COLO829 (cell line): ENCODE measurements around the gene FAF1.

Source experiments
- DNase-seq: peaks from one replicate; pipeline ENCODE4 v3.0.0; 2012; ENCODE audit warnings: low spot score

Gene FAF1

DNA sequence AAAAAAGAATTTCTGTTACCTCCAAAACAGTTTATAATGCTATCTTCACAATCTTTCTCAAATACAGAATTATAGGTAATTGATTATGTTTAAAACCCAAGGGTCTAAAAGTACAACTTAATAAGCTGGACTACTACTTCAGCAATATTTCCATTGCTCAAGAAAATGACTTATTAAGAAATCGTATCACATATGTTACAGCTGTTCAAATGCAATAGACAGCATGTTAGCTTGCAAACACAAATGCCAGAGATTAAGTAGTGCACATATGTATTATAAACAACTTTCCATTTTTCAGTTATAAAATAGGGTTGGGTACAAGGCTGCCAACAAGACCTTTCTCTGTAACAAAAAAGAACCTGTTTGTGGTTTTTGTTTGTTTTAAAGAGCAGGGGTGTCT, 325.8 kb downstream of the FAF1 start:
- DNase-seq = no peak

DNA sequence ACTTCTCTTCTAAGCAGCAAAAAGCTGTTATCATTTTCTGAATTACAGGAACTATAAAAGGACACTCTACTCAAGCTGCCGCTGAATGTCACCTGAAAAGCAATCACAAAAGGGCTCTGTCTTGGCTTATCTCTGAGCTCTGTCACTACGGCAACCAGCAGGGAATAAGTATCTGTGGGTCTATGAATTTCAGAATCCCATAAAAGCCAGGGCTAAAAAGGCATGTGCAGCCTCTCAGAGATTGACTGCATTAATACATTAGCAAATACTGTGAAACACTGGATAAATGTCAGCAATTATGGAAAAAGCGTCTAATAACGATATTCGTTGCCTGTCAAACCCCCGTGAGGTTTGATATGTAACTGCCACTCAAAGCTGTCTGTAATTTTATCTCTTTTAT, 326.6 kb downstream of the FAF1 start:
- DNase-seq = no peak

DNA sequence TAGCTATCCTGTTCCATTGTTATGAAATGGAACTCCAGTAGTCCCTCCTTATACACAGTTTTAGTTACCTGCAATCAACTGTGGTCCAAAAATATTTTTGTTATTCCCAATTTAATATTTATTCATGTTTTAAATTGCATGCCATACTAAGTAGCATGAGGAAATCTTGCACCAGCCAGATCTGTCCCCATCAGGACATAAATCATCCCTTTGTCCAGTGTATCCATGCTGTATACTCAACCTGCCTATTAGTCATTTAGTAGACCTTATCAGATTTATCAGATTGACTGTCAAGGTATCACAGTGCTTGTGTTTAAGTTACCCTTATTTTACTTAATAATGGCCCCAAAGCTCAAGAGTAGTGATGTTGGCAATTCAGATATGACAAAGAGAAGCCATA, 328.9 kb downstream of the FAF1 start:
- DNase-seq = no peak

DNA sequence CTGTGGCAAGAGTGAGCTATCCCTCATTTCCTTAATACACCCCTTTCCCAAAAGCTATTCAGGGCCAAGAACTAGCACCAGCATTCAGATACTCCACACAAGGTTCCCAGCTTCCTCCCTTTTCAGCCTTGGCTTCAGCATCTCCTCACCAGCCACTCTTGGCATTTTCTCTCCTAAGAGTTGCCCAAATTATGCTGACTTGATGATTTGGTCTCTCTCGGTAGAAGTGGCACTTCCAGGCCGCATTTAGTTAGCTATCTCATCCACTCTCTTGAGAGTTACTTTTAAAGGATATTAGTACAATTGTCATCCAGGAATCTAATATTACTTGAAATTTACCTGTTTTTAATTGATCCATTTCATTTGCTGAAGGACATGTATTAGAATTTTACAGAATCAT, 337.8 kb downstream of the FAF1 start:
- DNase-seq = no peak

DNA sequence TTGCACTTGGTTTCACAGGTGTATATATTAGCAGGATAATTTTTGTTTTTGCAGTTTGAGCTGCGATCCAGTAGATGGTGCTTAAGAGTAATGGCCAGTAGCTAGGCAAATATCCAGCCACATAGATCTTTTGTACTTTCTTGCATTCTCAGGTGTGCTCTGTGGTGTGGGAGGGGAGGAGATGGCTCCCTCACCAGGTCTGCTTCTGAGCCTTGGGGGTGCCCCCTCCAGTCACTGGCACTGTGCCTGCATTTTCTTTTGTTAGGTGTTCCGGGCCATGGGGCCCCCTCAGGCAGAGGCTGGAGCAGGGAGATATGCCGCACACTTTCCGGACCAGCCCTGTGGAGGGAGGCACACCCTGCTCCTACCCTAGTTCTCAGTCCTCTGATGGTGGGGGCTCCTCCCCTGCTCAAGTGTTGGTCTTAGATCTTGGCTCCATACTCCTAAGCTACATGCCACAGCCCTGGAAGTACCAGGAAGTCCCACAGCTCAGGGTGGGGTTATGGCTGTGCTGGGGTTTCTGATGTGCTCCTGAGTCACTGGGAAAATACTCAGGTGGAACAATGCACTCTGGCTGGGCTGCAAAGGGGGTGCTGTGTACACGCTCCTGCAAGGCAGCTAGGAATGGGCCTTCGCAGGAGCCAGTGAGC, 339.3 kb downstream of the FAF1 start:
- DNase-seq = no peak

DNA sequence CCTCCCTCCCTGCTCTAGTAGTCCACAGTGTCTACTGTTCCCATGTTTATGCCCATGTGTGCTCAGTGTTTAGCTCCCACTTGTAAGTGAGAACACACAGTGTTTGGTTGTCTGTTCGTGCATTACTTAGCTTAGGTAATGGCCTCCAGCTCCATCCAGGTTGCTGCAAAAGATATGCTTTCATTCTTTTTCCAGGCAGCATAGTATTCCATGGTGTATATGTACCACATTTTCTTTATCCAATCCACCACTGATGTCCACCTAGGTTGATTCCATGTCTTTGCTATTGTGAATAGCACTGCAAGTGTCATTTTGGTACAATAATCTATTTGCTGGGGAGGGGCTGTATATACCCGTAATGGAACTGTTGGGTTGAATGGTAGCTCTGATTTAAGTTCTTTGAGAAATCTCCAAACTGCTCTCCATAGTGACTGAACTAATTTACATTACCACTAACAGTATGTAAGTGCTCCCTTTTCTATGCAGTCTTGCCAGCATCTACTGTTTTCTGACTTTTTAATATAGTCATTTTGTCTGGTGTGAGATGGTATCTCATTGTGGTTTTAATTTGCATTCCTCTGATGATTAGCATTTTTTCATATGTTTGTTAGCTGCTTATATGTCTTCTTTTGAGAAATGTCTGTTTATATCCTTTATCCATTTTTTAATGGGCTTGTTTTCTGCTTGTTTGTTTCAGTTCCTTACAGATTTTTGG, 344.9 kb downstream of the FAF1 start:
- DNase-seq = no peak

DNA sequence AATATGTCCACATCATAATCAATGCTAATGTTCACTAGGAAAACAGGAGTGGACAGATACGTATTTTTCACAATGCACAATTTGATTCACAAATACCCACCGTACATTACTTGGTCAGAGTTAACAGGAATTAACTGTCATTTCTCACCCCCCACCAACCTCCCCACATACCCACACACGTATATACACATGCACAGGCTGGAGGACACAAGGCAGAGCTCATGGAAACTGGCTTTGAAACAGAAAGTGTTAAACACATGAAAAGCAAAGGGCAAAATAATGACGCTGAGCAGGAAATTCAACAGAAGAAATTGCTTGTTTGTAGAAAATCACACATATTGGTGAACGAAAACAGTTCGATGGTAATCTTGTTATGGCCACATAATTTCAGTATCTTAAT, 348.4 kb downstream of the FAF1 start:
- no peak for DNase-seq

DNA sequence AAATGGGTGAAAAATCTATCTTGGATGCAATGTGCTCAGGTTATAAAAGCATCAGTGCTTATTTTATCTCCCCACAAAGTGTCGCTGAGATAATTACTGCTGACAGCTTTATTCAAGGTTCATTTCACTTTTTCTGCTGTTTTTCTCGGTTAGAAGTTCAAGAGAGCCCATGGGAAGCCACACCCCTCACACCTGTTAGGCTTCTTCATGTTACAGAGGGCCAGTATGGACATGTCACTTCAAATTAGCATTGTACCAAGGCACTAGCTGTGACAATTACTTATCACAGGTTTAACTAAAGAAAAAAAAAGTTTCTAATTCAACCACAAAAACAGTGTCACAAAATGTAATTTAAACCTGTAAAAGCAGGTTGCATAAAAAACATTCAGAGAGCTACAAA, 349.5 kb downstream of the FAF1 start:
- no peak for DNase-seq

DNA sequence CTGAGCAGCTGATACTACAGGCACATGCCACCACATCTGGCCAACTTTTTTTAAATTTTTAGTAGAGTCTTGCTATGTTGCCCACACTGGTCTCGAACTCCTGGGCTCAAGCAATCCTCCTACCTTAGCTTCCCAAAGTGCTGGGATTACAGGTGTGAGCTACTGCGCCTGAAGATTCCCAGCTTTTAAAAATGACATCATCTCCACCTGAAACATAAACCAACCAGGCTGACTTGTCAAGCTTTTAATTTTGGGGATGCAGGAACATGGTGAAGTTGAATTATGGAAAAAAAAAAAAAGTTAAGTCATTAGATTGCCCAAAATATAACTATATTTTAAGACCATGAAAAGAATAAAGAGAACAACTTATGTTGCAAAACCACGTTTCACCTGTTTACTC, 350.6 kb downstream of the FAF1 start:
- DNase-seq = no peak

DNA sequence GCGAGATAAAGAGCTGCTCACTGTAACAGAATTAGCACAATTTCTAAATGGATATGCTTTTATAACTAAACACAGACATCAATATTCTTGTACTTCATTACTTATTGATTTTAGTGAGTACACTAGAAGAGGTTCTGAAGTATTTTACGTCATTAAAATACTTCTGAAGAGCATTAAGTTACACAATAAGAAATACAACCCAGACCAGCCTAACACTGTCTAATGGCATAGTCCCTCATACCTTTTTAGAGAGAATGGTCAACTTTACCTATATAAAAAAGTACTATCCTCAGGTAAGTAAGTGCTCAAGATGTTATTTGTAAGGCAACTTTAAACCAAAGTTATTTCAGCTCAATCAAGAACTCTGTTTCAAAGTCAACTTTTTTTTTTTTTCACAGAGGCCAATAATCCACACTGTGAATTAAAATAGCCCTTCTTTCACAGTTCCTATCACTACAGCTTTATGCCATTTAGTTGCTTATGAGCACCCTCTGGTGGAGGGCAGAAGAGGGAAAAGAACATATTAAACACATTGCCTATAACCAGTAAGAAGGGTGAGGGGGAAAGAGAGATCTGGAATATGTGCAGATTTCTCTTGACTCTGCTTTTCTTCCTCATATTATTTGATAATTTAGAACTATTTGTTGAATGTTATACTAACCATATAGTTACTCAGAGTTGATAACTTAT, 354.7 kb downstream of the FAF1 start:
- peak; percentile 20 for DNase-seq

DNA sequence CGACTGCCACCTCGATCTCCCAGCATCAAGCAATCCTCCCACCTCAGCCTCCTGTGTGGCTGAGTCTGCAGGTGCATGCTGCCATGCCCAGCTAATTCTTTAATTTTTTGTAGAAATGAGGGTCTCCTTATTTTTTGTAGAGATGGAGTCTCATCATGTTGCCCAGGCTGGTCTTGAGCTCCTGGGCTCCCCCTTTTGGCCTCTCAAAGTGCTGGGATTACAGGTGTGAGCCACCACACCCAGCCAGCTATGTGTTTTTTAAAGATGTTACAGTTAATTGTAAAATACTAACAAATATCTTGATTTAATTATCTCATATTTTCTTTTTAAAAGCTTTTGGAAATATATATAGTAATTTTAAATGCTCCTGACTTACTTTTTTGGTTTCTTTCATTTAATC, 355.5 kb downstream of the FAF1 start:
- DNase-seq = no peak

DNA sequence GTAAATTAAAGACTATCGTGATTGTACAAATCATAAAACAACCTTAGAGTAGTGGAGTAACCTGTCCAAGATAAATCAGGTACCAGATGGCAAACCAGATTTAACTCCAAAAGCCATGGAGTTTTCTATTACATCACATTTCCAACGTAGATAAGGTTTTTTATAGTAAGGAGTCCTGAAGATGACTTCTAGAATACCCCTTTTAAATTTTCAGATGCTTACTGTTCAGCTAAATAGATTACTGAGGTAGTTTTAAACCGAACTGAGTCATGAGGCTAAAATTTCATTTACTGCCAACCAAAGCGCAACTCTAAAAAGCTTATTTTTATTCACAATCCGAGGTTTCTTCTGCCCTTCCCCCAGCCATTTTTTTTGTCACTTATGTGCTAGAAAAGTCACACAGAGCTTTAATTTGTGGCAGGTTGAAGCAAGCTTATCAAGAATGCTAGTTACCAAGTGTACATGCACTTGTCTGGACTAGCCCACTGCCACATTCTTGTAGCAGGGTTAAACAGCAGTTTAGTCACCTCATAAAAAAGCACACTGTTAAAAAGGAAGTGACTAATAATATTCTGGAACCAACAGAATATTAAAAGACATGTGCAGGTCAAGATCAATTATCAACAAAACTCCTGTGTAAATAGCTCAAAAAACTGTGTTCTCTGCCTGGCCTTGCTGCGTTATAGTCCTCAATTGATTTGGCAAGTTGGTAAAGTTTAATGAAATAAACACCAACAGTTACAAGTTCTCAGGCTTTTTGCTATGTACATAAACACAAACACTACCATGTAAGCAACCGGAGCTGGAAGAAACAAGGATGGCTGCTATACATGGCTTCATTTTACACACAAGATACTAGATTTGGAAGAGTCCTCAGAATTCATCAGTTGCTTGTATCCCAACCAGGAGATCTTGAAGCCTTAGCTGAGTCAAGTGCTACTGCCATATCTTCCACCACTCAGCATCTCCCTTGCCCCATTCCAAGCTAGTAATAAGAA, 356.5 kb downstream of the FAF1 start:
- DNase-seq = peak; percentile 30

DNA sequence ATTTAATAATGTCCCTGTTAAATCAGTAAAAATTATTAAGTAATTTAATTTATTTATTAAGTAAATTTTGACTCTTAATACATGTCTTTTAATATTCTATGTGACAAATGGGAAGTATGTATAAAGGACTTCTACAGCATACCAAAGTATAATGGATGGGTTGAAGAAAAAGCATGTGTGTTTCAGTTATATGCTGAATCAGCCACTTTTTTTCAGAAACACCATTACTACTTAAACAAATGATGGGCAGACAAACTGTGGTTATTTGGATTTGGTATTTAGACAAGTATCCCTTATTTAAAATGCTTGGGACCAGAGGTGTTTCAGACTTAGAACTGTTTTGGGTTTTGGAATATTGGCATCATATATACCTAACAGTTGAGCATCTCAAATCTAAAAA, 360.5 kb downstream of the FAF1 start:
- DNase-seq = no peak

DNA sequence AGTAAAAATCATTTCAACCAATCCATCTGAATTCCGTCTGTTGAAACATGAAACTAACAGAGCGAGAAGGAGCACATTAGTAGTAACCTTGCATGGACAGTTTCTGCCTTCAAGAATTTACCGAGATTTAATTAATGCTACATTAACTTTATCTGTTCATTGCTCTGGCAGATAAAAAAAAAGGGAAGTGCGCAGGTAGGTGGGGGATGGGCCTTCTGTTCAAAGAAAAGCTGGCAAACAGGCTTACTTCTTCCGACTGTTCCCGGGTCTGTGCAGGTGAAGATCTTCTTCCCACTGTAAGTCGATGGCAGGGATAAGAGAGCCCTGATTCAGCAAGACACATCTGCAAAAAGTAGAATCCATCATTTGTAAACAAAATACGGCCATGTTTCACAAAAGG, 364.2 kb downstream of the FAF1 start:
- DNase-seq = no peak

DNA sequence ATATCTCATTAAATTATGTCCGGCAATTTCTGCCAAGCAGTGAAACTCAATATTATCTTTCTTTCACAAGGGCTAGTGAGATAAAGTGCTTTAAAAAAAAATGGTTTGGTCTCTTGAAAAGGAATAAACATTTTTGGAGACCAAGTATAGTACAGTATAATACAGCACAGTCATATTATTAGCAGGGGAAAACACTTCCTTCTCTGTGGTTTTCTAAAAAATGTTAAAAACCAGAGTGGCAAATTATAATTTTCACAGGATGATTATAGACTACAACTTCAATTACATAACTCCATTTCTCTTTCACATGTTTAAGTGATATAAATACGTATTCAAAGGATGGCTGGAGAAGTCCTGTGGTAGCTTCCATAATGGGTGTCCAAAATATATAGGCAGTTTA, 366.6 kb downstream of the FAF1 start:
- no peak for DNase-seq

DNA sequence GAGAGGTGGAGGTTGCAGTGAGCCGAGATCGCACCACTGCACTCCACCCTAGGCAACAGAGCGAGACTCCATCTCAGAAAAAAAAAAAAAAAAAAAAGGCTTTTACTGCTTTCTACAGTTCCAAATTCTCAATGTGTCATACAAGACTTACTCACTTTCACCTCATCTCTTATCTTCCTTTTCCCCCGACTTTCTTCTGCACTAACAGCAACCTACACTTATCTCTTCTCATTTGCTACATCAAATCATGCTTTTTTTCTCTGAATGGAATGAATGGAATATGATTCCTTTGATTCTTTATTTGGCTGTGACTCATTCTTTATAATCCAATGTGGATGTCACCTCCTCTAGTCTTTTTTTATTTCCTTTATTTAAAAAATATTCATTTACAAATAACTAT, 368.5 kb downstream of the FAF1 start:
- peak; percentile 2 for DNase-seq

DNA sequence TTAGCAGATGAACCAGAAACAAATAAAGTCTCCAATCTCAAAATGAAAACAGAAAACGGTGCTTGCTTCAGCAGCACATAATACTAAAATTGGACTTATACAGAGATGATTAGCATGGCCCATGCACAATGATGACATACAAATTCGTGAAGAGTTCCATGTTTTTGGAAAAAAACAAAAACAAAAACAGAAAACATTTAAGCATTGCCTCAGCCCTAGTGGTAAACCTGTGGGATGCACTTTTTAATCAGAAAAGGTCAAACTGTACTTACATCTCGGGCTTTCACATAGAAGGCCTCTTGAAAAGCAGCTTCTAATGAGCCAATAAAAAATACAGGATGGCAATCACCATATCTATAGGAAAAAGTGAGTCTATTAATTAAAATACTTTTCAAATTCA, 377.7 kb downstream of the FAF1 start:
- DNase-seq = no peak

DNA sequence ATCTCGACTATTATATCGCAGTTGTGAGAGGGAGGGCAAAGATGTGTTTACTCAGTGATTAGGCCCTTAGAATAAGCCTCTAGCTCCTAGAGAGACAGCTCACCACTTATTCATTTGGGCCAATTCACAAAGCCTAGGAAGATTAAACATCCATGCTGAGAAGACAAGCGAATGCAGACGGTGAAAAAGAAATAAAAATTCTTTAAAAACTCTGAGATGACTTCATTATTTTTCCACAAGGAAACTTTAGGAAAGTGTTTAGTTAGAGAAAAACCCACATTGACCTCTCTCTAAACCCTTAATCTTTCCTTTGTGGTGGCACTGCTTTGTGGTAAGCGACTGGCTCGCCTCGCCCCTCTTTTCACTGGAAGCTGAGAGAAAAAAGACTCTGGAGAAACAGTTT, 390.0 kb downstream of the FAF1 start:
- DNase-seq = no peak

DNA sequence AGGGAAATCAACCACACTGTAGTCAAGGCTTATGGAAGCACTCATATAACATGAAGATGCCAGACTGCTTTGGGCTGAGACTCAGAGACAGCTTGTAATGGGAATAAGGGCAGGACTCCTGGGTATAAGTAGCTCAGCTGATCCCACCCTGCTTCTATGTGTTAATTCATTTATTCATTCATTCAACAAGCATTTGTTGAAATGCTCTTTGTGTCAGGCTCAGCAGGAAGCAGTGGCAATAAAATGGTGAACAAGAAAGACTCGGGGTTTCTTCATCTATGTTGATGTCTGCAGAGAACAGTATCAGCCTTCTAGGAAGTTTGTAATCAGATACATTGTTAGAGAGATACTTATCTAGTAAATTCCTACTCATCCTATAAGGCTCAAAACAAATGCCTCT, 391.3 kb downstream of the FAF1 start:
- peak; percentile 35 for DNase-seq

DNA sequence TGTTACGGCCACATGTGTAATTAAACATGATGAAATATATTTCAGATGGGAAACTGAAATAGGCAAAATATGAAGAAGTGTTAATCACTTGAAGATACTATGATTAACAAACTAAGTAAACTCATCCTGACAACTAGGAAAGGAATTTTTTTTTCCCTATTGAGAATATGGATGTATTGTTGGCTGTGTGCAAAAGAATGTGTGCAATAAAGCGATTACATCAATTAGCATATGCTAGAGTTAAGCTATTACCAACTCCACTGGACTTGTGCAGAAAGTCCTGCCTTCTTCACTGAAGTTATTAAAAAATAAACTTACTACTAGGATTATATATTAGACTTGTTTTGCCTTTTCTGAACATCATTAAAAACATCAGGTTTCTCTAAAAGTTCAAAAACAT, 393.7 kb downstream of the FAF1 start:
- DNase-seq = no peak

DNA sequence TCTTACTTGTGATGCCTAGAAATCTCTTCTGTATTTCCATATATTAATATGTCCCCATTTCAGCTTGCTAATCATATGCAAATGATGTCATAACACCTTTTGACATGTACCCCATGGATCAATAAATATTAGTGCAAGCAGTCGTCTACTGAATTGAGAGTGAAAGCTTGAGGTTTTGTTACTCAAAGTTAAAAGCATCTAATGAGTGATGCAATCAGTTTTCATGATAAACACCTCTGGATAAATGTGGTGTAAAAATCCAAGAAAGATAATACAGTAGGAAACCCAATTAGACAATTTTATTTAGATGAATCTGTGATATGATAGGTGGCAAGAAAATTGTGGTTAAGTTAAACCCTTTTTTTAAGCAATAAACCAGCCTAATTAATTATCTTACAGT, 395.6 kb downstream of the FAF1 start:
- no peak for DNase-seq

DNA sequence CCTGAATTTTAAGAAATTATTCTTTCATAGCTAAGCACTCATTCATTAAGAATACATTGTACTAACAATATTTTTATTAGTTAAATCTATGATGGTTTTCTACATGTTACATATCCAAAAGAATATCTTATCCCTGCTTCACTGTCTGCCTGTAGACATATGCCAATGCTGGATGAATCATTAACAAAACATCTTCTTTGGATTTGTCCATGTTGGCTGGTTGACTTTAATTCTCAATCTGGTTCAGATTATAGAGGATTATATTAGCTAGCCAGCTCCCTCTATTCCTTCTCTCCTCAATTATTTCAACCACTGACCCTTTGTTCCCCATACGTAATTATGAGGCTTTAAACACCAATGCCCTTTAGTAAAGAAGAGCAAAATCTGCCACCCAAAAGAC, 398.0 kb downstream of the FAF1 start:
- no peak for DNase-seq
